GM19455 (cell line): Measurements from ENCODE around the gene PARD3B.

Experiments used
- ATAC-seq: cut with Tn5 transposase; IDR thresholded peaks from one replicate; pipeline ENCODE4 v1.9.1; 2021; ENCODE audit not compliant: unreplicated experiment

Gene PARD3B

DNA sequence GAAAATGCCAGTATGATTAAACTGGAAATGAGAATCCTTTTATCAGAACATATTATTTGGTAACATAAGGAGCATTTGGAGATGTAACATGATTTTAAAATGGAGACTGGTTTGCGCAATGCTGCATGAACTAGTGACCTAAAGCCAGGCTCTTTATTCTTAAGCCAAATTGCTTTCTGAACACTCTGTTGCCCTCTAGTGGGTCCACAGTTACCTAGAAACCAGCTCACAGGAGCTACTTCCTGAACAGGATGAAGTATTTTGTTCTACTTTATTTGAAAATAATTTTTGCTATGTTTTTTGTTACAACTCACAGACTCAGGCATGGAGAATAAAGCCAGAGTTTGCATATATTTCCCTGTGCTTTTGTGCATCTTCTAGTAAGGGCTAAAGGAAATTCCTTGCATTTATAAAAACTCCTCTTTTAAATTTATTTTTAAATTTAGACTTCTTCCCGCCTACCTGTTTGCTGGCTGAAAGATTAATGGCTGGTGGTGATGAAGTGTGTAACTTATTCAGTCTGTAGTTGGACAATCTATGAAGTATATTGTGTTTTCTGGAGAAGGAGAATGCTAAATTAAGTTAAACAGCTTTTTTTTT lies 146.7 kb downstream of the PARD3B start:
- peak; percentile 69 for ATAC-seq

DNA sequence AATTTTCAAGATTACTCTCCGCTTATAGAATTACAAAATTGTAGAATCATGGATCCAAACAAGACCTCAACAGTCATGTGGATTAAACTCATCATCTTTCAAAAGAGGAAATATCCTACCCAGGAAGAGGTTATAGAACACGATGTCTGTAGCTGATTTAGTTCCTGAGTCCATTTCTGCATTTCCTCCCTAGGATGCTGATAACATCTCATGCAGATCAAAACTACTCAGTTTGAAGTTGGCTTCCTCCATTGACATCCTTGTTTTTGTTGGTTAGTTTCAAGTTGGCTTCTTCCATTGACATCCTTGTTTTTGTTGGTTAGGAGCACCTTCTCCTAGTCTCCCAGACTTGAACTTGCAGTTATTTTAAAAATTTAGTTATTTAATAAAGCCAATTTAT lies 147.5 kb downstream of the PARD3B start:
- ATAC-seq: no peak

GRCh38 chr2:204693262-204693661 lies 148.0 kb downstream of the PARD3B start:
- no peak for ATAC-seq

DNA sequence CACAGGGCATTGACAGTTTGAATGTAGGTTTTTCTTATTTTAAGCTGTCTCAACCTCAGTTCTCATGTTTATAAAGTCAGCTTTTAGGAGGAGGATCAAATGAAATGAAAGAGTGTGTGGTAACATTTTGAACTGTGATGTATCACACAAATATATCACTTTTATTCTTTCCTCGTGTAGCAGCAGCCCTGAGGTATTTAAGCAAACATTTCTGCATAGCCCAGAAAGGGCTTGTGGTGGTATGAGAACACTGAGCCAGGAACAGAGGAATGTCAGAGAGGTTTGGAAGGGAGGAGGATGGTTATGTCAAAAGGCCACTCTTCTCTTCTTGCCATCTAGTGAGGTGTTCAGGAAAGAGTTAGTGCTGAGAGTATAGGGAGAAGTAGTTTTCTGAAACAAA lies 150.2 kb downstream of the PARD3B start:
- no peak for ATAC-seq

DNA sequence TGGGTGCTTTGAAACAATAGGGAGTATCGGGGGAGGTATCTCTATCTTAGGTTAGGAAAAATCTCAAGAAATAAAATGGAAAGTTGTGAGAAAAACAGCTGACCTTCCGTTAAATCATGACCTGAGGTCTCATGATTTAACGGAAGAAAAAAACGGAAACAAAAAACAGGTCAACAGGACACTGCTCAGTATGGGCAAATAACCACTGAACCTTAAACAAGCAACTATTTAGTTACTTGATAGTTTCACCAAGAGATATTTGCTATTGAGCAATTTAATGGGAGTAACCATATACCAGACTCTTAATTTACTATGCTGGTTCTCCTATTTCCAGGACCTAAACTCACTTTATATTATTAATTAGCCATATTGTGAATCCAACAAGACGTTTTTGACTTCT lies 150.8 kb downstream of the PARD3B start:
- no peak for ATAC-seq

DNA sequence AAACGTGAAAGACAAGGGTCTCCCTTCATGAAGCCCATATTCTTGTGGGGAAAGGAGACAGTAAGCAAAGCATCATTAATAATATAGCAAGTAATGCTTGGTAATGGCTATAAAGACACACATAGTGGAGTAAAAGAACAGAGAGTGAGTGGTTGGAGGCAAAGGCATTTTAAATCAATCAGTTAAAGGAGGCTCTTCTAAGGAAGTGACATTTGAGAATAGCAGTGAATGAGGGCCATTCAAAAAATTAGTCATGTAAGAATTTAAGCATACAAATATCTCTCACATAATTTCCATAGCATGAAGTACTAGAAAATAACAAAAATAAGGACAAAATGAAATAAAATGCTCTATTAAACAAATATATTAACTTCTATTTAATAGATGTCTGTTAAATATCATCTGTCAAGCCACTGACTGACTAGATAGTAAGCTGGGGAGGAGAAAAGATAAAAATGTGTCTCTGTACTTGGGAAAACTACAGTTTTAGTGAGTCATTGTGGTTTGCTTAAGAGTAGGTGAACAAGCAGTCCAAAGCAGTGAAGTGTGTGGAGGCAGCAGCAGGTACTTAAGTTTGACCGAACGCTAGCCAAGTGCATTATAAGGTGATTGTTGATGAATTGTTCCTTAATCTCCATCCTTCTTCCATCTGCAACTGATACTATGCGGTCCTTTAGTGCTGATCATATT lies 160.1 kb downstream of the PARD3B start:
- ATAC-seq: no peak

DNA sequence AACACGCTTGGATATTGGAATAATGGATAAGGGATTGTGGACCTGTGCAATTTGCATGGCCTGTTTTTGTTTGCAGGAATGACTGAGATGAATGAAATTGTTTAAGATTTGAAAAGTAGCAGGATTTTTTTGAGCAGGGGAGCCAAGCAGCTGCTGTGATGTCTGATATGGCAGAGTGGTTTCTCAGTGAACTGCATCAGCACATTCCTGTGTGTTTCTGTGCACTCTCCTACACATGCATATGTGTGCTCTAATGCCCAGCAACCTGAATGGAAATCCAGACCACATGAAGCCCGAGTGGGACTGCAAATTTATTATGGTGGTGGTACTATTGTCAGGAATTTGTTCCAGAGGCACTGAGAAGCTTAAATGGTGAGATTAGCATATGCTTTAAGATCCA lies 161.7 kb downstream of the PARD3B start:
- no peak for ATAC-seq

DNA sequence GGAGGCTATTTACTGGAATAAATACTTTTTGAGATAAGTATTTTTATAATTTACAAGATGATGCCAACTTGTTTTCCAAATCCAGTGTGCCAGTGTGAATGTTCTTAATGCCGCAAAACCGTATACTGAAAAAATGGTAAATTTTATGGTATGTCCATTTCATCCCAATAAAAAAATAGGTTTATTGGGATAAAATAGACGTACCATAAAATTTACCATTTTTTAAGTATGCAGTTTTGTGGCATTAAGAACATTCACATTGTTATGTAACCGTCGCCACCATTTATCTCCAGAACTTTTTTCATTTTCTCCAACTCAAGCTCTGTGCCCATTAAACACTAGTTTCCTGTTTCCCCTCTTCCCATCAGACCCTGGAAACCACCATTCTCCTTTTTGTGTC lies 167.9 kb downstream of the PARD3B start:
- ATAC-seq: no peak

DNA sequence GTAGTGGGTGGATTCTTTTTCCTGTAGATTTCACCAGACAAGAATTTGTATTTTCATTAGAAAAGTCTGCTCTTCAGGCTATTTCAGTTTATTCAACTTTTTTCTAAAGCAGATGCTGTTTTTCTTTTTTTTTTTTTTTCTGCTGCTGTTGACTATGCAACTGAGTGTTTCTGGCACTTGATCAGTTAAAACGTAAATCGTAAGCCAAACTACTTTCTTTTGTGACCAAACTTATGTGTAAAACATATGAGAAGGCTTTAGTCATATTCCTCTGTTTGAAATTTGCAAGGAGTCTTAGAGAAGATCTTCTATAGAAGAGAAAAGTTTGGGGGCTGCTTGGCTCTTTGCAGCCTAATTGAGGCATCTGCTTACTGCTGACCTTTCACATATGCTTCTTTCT lies 170.1 kb downstream of the PARD3B start:
- no peak for ATAC-seq

- ATAC-seq: no peak
Measured at GRCh38 chr2:204717591-204717990, 172.3 kb downstream of the PARD3B start.

- no peak for ATAC-seq
Measured at GRCh38 chr2:204718607-204719006, 173.3 kb downstream of the PARD3B start.

DNA sequence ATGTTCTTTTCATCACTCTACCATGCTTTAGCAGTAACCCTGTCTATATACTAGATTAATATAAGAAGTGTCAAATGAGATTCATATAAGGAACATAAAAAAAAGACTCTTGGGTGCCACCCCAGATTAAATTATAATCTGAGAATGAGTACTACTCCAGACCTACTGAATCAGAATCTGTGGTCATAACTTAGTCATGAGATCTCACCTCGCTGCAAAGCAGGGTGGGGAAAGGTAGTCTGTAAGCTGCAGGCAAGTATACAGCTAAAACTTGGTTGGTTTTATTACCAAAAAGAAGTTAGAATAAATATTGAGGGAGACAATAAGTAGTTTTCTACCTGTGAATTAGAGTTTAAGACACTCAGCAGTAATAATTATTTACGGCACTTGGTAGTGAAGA lies 175.6 kb downstream of the PARD3B start:
- ATAC-seq: no peak

GRCh38 chr2:204722207-204722606 lies 176.9 kb downstream of the PARD3B start:
- no peak for ATAC-seq

DNA sequence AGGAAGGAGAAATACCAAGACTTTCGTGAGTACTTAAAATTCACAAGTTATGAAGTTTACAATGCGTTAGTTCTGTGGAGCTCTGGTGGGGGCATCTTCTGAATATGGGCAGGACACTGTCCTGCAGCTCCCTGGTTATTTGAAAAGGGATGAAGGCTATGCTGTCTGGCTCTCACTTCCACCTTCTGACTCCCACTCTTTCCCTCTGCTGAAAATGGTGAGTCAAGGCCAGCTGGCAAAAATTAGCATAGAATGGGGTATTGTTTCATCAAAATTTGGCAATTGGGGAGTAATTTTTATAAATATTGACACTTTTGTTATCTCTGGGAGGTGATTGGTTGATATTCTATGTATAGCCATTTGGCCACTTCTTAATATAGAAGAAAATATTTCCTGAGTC lies 177.4 kb downstream of the PARD3B start:
- ATAC-seq: no peak

GRCh38 chr2:204725693-204726360 lies 180.6 kb downstream of the PARD3B start:
- no peak for ATAC-seq

GRCh38 chr2:204726831-204727230 lies 181.6 kb downstream of the PARD3B start:
- ATAC-seq: no peak

GRCh38 chr2:204727368-204727767 lies 182.1 kb downstream of the PARD3B start:
- no peak for ATAC-seq

- ATAC-seq: no peak
Measured at GRCh38 chr2:204730603-204731002, 185.3 kb downstream of the PARD3B start.

DNA sequence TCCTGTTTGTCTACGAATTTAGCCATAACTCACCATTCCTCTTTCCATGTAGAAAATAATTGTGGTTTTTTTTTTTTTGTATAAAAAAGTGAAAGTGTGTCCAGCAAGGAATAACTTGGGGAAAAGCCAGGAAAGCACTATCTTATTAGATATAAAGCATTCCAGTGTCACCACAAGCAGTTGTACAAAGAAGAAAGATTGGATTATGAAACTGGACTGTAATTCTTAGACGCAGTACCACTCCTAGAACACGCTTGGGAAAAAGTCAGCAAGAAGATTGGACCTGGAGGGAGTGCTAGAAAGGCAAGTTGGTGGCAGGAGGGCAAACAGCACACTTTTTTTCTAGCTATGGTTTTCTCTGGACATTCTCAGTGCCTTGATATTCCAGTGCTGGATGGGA lies 186.7 kb downstream of the PARD3B start:
- ATAC-seq: no peak

DNA sequence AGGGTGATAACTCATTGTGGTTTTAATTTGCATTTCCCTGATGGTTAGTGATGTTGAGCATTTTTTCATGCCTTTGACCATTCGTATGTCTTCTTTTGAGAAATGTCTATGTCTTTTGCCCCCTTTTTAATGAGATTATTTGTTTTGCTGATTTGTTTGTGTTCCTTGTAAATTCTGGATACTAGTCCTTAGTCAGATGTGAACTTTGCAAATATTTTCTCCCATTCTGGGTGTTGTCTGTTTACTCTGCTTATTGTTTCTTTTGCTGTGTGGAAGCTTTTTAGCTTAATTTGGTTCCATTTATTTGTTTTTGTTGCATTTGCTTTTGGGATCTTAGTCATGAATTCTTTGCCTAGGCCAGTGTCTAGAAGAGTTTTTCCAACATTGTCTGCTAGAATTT lies 192.0 kb downstream of the PARD3B start:
- ATAC-seq: no peak

- no peak for ATAC-seq
Measured at GRCh38 chr2:204738721-204739120, 193.4 kb downstream of the PARD3B start.

GRCh38 chr2:204743393-204743960 lies 198.2 kb downstream of the PARD3B start:
- no peak for ATAC-seq
